Keratinocyte (primary cell): Measurements from ENCODE around the gene F9. TPM values are rescaled to one million over a fixed set of nuclear protein-coding genes. Genes with fewer than 3 reads are reported as not detected.

Source experiments
- DNase-seq: peaks from one replicate; pipeline ENCODE4 v3.0.0-alpha.2; 2011; ENCODE audit warnings: low read depth, missing footprints, low spot score
- FAIRE-seq: peaks from 2 replicates; lab custom pipeline; 2011; peaks lifted over from hg19 to GRCh38; lab: Jason Lieb, UNC
- H2AFZ ChIP-seq: 2 replicates; pipeline ENCODE4 v1.6.0; 2012; ENCODE audit warnings: low read length, control low read depth, inconsistent platforms; ENCODE audit not compliant: control insufficient read depth
- H3K27ac ChIP-seq: 2 replicates; pipeline ENCODE4 v1.5.1; 2011; ENCODE audit warnings: low read length; ENCODE audit not compliant: control insufficient read depth, insufficient read depth
- H3K27me3 ChIP-seq: 3 replicates; pipeline ENCODE4 v1.6.0; 2011; ENCODE audit warnings: low read length; ENCODE audit not compliant: control insufficient read depth, insufficient read depth; ENCODE audit errors: extremely low read depth
- H3K36me3 ChIP-seq, 2 experiments: 2 replicates in 1 of 2; 3 replicates in 1 of 2; pipeline ENCODE4 v1.5.1; 2011; ENCODE audit warnings: low read length in 2 of 2, mild to moderate bottlenecking in 1 of 2; ENCODE audit not compliant: control insufficient read depth in 2 of 2, insufficient read depth in 2 of 2; ENCODE audit errors: extremely low read depth in 1 of 2
- H3K4me1 ChIP-seq: 3 replicates; pipeline ENCODE4 v1.5.1; 2011; ENCODE audit warnings: low read length; ENCODE audit not compliant: control insufficient read depth, insufficient read depth; ENCODE audit errors: extremely low read depth
- H3K4me2 ChIP-seq: 3 replicates; pipeline ENCODE4 v1.6.0; 2011; ENCODE audit warnings: low read depth, low read length; ENCODE audit not compliant: control insufficient read depth, insufficient read depth; ENCODE audit errors: extremely low read depth
- H3K4me3 ChIP-seq, 3 experiments: fragments of 200-600 bp in 1 of 3; sonication (generic) in 1 of 3; 2 replicates in 2 of 3; 3 replicates in 1 of 3; pipeline ENCODE4 v1.5.1; 2011 to 2016; ENCODE audit warnings: low read length in 3 of 3, mild to moderate bottlenecking in 3 of 3, control low read depth in 2 of 3, inconsistent platforms in 1 of 3, low read depth in 1 of 3, mixed read lengths in 1 of 3, mixed run types in 1 of 3, moderate library complexity in 1 of 3; ENCODE audit not compliant: control insufficient read depth in 2 of 3, insufficient read depth in 2 of 3; ENCODE audit errors: extremely low read depth in 1 of 3
- H3K79me2 ChIP-seq: 2 replicates; pipeline ENCODE4 v1.6.0; 2012; ENCODE audit warnings: low read length; ENCODE audit not compliant: control insufficient read depth, insufficient read depth
- H3K9ac ChIP-seq: 3 replicates; pipeline ENCODE4 v1.6.0; 2011; ENCODE audit warnings: low read length; ENCODE audit not compliant: control insufficient read depth, insufficient read depth; ENCODE audit errors: extremely low read depth
- H3K9me1 ChIP-seq: 3 replicates; pipeline ENCODE4 v1.6.0; 2011; ENCODE audit warnings: low read length; ENCODE audit not compliant: control insufficient read depth, insufficient read depth; ENCODE audit errors: extremely low read depth
- H3K9me3 ChIP-seq: 2 replicates; pipeline ENCODE4 v1.5.1; 2012; ENCODE audit warnings: low read depth, low read length; ENCODE audit not compliant: control insufficient read depth
- H4K20me1 ChIP-seq: 3 replicates; pipeline ENCODE4 v1.6.0; 2011; ENCODE audit warnings: low read length; ENCODE audit not compliant: control insufficient read depth, insufficient read depth; ENCODE audit errors: extremely low read depth
- EZH2 ChIP-seq: IDR thresholded peaks from one replicate; pipeline ENCODE4 v1.6.1; 2012; ENCODE audit warnings: inconsistent platforms, mild to moderate bottlenecking, low read length, moderate library complexity
- dilution Hi-C: fragments of 300-500 bp; cut with MboI; formaldehyde crosslinking; loops from one replicate; pipeline ENCODE4 v1.7.0; 2020; ENCODE audit warnings: low sequenced_read_pairs; ENCODE audit not compliant: extremely low pct_ligation_motif_present
- polyA plus RNA-seq, 5 experiments: library from polyadenylated mRNA; depleted of rRNA in 3 of 5; stranded (reverse) in 3 of 5; stranded (forward) in 1 of 5; unstranded in 1 of 5; fragments of >200 nt; gene quantifications; 1 replicate in 1 of 5; 2 replicates in 3 of 5; 3 replicates in 1 of 5; pipeline versions ENCODE4 v1.2.1 to v1.2.3, GENCODE V29; 2011 to 2012; ENCODE audit warnings: missing spikeins in 2 of 5, low read depth in 1 of 5, low replicate concordance in 1 of 5
- TF ChIP-seq, protein P1 (sequence below), 3 experiments: IDR thresholded peaks in 1 of 3; conservative IDR thresholded peaks in 1 of 3; optimal IDR thresholded peaks in 1 of 3; 2 replicates in 2 of 3; 3 replicates in 1 of 3; pipeline versions ENCODE3 to v1.5.1; 2011; ENCODE audit warnings: low read length in 3 of 3, mild to moderate bottlenecking in 3 of 3, moderate library complexity in 2 of 3, control low read depth in 1 of 3, inconsistent platforms in 1 of 3; ENCODE audit not compliant: insufficient read depth in 2 of 3; ENCODE audit errors: extremely low read depth in 1 of 3

The F9 gene
- polyA plus RNA-seq, 1 donor (not counting 4 experiments of a cell fraction or from before 2014, with no cell fraction given) = not detected

DNA sequence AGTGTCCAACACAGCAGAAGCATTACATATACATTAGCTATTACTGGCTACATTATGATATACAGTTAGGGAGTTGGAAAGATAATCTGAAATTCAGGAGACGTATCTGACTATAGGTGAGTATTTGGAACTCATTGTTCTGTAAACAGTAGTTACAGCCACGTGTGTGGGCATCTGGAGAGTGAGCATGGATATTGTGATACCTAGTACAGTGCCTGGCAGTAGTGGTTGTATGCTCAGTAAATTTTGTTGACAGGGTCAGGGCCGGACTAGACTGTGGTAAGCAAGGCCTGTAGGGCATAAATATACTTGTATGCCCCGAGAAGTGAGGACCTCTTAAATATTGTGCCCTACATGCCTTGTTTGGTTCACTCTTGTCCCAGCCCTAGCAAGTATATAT lies 2.9 kb downstream of the F9 start:
- Histone ChIP-seq H3K4me1 (no peaks in the 10 kb centered on the region), H3K4me2 (no peak overlapping the region), H3K9ac (no peak overlapping the region), H3K9me1 (no peaks in the 10 kb centered on the region), H3K79me2 (no peaks in the 10 kb centered on the region), H3K27ac (no peak overlapping the region), H3K4me3 (no peak overlapping the region), H3K27me3 (no peaks in the 10 kb centered on the region), H4K20me1 (no peaks in the 10 kb centered on the region), H3K9me3 (no peaks in the 10 kb centered on the region), H2AFZ (no peak overlapping the region), H3K36me3 (no peaks in the 10 kb centered on the region)
- FAIRE-seq (no peak), DNase-seq (no peak)
- dilution Hi-C loops = no loop called here
- TF ChIP-seq EZH2 = no peak
- TF ChIP-seq, protein P1, sequence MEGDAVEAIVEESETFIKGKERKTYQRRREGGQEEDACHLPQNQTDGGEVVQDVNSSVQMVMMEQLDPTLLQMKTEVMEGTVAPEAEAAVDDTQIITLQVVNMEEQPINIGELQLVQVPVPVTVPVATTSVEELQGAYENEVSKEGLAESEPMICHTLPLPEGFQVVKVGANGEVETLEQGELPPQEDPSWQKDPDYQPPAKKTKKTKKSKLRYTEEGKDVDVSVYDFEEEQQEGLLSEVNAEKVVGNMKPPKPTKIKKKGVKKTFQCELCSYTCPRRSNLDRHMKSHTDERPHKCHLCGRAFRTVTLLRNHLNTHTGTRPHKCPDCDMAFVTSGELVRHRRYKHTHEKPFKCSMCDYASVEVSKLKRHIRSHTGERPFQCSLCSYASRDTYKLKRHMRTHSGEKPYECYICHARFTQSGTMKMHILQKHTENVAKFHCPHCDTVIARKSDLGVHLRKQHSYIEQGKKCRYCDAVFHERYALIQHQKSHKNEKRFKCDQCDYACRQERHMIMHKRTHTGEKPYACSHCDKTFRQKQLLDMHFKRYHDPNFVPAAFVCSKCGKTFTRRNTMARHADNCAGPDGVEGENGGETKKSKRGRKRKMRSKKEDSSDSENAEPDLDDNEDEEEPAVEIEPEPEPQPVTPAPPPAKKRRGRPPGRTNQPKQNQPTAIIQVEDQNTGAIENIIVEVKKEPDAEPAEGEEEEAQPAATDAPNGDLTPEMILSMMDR (optimal IDR thresholded peaks at IDR 0.05 in 1 of 3, IDR thresholded peaks at IDR 0.05 in 1 of 3, conservative IDR thresholded peaks at IDR 0.05 in 1 of 3; ENCODE audit: extremely low read depth in 1 of 3, insufficient read depth in 2 of 3, low read length in 3 of 3) = no peak

DNA sequence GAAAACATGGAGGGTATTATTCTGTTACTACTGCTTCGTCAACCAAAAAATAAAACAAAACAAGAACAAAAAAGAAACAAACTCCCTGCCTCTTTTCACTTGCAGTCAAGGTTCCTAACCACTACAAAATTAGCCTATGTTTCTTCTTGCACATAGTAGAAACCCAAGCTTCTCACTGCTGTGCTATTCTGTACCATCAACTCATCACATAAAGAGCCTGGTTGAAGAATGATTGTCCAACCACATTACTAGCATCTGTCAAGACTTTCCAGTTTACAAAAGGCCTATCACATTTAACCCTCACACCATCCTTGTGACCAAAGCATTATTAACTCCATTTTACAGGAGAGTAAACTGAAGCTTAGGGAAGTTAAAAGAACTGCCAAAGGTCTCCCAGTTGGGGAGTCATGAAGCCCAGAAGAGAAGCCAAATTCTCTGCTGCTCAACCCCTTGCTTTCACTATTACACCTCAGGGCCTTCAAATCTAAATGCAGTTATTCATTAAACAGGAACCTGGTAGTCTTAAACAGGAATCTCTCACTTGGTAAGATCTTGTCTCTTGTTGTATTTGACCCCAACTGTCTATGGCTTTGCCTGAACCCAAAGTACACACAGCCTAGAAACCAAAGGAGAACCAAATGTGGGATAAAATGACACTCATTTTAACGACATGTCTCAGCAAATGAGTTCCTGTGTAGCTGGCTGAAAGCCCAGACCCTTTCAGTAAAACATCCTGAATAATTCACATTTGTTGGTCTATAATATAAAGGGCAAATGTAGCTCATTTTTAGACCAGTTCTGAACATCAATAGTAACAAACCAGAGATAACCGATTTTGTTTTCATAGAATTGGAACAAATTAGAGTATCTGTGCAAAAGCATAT lies 8.6 kb downstream of the F9 start:
- no peaks in the 10 kb centered on the region for H3K79me2 ChIP-seq
- H4K20me1 ChIP-seq = no peaks in the 10 kb centered on the region
- H3K36me3 ChIP-seq = no peaks in the 10 kb centered on the region
- H3K27me3 ChIP-seq = no peaks in the 10 kb centered on the region
- DNase-seq = no peak
- no peak overlapping the region for H3K4me2 ChIP-seq
- no peak for FAIRE-seq
- no peaks in the 10 kb centered on the region for H3K9me1 ChIP-seq
- no peaks in the 10 kb centered on the region for H3K9me3 ChIP-seq
- no peak overlapping the region for H3K27ac ChIP-seq
- dilution Hi-C loops = no loop called here
- no peak for TF ChIP-seq EZH2
- TF ChIP-seq, protein P1 (optimal IDR thresholded peaks at IDR 0.05 in 1 of 3, IDR thresholded peaks at IDR 0.05 in 1 of 3, conservative IDR thresholded peaks at IDR 0.05 in 1 of 3; ENCODE audit: extremely low read depth in 1 of 3, insufficient read depth in 2 of 3, low read length in 3 of 3) = no peak
- no peak overlapping the region for H3K9ac ChIP-seq
- no peak overlapping the region for H3K4me3 ChIP-seq
- no peak overlapping the region for H2AFZ ChIP-seq
- no peaks in the 10 kb centered on the region for H3K4me1 ChIP-seq
